GM15510 (cell line): ENCODE results near the gene TMEM208.

Experiments
- POLR2A ChIP-seq: IDR thresholded peaks from 3 replicates; pipeline ENCODE4 v1.6.1; 2011; ENCODE audit warnings: borderline replicate concordance; ENCODE audit not compliant: insufficient read length; ENCODE audit errors: extremely low read depth

TMEM208 gene

DNA sequence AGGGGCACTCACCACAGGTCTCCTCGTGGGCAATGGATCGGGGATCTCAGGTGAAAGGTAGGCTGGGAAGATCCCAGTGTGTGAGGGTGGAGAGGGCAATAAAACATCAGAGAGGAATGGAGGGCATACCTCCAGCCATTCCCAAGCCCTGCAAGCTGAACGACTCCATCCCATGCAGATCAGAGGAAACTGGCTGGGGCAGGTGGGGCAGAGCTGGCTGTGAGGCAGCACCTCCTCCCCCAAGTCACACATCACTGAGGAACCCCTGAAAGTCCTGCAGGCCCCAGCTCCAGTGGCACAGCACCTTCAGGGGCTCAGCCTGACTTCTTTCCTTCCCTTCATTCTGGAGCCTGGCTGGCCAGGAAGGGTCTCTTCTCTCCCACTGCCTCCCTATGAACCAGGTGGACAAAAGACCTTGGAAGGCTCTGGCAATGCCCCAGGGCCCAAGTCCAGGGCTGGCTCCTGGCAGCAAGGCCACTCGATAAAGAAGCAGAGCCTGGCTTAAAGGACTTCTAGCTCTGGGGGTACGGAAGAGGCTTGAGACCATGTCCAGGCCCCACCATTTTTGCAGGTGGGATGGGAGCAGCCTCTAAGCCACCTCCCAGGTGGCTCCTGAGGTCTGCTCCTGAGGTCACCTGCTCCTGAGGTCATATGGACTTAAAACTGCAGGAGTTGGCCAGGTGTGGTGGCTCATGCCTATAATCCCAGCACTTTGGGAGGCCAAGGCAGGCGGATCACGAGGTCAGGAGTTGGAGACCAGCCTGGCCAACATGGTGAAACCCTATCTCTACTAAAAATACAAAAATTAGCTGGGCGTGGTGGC is 13.5 kb upstream of the TMEM208 start:
- TF ChIP-seq POLR2A, result no peak

GRCh38 chr16:67215706-67216105 is 11.2 kb upstream of the TMEM208 start:
- no peak for TF ChIP-seq POLR2A

DNA sequence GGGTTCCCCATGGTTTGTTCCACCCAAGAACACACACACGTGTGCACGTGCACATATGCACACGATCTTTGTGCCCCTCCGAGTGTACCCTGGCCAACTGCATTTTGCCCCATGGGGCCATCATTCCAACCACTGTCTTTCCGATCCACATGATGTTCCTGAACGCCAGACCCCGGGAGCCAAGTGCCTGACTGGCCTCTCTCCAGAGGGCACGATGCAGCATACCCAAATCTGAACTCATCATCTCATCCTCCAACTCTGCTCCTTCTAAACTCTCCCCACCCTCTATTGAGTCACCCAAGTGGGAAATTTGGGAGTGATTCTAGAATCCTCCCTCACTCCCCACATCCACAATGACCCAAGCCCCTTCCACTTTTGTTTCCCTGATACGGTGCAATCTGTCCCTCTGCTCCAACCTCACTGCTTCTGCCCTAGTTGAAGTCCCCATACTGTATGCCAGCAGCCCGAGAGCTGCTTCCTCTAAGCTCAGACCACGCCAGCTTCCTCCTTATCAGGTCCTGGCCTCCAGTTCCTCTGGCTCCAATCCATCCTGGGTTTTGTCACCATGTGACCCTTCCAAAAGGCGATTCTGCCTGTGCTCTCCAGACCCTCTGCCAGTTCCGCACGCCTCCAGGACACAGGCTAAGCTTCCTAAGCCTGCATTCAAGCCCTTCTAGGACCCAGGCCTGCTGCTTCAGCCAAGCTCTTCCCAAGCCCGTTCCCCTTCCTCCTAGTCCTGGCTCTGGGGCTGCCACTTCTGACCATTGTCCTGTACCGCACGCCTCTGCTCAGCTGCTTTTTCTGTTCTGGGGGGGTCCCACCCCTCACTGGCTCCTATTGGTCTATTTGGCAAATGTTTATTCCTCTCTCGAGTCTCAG is 10.1 kb upstream of the TMEM208 start:
- TF ChIP-seq POLR2A, result no peak

- TF ChIP-seq POLR2A, result no peak
These were observed 2.9 kb upstream of the TMEM208 start for GRCh38 chr16:67223992-67224391.

DNA sequence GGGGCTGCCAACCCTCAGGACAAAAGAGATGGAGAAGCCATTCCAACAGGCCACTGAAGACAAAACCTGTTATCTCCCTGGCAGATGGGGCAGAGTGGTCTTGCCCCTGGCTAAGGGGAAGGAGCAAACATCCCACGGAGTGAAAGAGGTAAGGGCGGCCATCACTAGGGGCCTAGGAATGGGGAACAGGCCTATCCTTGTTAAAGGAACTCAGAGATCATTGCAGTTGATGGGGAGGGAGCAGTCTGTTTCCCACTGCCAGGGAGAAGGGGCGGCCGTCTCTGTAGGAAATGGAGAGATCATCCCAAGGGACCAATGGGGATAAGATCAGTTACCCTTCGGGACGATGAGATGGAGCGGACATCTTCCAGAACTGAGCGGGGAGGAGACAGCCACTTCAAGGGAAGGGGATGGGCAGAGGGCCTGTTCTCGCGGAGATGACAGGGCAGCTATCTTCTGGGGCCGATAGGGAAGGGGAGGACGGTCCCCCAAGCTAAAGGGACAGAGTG is 581 bp upstream of the TMEM208 start:
- no peak for TF ChIP-seq POLR2A

DNA sequence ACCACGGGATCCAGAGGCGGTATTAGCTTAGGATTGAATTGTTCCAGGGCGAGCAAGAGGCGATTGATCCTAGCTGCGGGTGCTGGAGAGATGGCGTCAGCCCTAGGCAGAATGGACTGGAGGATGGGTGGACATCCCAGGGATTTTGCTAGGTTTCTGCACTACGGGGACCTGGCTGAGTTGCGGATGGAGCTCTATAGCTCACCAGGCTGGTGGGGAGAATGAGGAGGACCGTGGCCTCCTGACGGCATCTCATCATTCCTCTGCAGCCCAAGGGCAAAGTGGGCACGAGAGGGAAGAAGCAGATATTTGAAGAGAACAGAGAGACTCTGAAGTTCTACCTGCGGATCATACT is 614 bp downstream of the TMEM208 start:
- TF ChIP-seq POLR2A, result no peak

GRCh38 chr16:67228034-67228785 is 1.3 kb downstream of the TMEM208 start:
- TF ChIP-seq POLR2A, result peak; percentile 5

DNA sequence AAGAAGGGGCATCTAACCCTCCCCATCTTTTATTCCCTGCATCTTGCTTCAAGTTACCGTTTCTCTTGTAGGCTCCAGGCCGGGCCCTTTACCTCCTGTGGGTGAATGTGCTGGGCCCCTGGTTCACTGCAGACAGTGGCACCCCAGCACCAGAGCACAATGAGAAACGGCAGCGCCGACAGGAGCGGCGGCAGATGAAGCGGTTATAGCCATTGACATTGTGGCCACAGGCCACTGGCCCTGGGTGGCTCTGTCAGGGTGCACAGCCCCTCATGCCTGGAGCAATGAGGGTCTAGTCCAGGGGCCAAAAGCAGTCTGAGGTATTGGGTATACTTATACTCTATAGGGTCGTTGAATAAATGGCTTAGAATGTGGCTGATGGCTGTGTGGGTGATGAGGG is 2.0 kb downstream of the TMEM208 start:
- TF ChIP-seq POLR2A, result no peak

- TF ChIP-seq POLR2A, result no peak
These were observed 3.2 kb downstream of the TMEM208 start for GRCh38 chr16:67229906-67230808.

DNA sequence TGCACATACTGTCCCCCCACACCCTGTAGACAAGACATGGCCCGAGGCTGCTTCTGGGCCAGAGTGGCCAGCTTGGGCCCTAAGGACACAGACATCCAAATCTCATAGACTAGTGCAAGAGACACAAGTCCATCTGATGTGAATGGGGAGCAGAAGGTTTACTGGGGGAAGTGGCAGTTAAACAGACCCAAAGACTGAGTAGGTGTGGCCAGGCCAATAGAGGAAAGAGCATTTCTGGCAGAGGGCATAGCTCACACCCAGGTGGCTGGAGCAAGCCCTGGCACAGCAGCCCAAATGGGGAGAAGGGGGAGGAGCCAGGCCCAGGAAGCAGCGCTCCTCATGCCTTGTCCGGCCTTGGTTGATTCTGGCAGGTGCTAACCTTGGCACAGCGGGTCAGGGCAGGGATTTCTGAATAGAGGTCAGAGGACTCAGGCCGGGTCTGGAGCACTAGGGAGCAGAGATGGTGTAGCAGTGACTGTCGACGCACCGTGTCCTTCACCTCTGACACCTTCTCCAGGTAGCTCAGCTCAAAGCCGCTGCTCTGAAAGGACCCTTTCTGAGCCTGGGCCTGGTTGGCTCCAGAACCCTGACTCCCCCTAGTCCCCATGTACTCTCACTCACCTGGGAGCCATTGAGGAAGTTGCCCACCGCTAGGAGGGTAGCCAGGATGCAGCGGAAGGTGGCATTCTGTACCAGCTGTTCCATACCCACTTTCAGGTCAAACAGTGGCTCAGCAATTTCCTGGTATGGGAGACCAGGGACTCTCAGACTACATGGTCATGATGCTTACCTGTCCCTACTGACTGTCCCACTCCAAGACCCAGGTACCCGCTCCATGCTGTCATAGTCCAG is 4.1 kb downstream of the TMEM208 start:
- peak; percentile 15 for TF ChIP-seq POLR2A

DNA sequence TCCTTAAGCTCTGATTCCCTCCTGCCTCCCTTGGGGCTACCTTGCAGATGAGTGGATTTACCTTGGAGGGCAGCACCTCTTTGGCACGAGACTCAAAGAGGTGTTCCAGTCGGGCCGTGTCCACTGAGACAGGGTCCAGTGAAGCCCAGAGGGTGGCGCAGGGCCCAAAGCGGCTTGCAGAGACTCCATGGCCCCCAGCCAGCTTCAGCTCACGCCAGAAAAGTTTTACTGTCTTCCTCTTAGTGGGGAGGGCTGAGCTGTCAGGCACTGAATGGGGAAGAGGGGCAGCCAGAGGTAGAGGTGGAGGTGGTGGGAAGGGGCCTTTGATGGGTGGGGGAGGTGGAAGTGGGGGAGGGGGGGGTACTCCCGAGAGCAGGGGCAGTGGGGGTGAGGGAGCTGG is 6.7 kb downstream of the TMEM208 start:
- no peak for TF ChIP-seq POLR2A

DNA sequence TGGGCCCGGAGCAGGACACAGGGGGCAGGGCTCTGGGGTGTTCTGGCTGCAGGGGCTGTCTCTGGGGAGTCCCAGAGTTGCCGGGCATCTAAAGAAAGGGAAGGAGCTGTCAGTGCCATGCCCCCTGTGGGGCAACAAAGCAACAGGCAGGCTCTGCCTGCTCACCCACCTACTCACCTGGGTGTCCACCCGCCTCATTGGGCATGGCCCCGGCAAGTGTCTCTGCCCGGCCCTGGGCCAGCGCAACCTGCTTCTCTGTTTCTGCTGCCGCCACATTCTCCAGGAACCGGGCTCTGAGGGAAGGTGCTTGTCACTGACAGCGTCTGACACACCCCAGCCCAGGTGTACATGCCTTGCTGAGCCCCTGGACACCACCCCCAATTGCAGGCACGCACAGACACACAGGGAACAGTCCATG is 7.3 kb downstream of the TMEM208 start:
- no peak for TF ChIP-seq POLR2A
